Inferior parietal cortex (tissue), 1 donor: Measurements from ENCODE around the gene FHIT.

Experiments
- DNase-seq: peaks from one replicate; pipeline ENCODE4 v3.0.0-alpha.2; 2016; ENCODE audit errors: extremely low spot score

FHIT gene

GRCh38 chr3:60048447-60048848, 1202.8 kb downstream of the FHIT start:
- no peak for DNase-seq

- DNase-seq = no peak
Observed at GRCh38 chr3:60047426-60048200, 1203.6 kb downstream of the FHIT start.

DNA sequence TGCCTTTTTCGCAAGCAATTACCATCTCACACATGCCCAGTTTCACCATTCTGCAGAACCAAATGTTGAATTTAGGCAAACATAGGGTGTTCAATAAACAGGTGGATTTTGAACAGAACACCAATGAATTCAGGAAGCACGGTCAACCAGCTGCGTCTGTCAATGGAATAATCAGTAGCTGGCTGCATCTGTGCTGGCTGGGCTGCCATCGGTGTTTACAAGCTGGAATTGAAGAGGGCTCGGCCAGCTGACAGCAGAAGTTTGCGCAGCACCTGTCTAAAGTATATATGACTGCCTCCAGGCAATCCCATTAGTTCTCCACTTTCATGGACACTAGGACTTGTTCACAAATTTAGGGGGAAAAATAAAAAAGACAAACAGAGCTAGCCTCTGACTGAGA, 1205.0 kb downstream of the FHIT start:
- no peak for DNase-seq

- DNase-seq = no peak
Observed at GRCh38 chr3:60045686-60046085, 1205.6 kb downstream of the FHIT start.

- DNase-seq = no peak
Observed at GRCh38 chr3:60036803-60037202, 1214.4 kb downstream of the FHIT start.

DNA sequence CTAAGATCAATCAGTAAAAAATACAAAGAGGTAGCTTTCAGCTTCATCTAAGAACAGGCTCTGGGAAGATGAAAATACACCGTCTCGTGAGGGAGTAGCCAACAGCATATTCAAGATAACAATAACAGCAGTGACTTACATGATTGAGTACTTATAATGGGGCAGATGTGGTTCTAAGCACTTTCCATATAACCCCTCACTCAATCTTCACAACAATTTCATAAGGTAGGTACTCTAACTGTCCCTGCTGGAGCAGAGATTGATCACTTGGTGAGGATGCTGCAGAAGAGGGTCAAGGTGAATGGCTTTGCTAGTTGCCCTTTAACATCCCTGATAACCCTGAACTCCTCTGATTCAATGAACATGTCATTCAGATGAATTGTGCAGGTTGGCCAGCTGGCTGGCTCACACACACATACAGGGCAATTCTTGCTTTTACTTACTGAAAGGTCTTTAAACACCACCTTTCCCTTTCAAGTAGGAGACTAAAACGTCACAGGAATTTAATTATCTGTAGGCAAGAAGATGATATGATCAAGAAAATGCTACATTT, 1217.3 kb downstream of the FHIT start:
- no peak for DNase-seq

DNA sequence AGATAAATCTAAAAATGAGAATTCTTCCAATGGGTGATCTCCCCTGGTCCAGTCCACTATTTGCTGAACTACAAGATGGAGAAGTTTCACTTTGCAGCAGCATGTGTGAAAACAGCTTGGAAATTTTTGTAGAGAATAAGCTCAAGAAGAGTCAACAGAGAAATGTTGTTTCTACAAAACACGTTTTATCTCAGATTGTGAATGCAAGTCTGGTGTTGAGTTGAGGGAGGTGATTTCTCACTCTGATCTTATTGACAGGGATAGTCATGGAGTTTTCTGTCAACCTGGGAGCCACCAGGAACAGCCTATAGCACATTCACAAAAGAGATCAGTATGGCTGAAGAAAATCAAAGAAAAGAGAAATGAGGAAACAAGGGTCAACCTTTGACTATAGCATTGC, 1220.3 kb downstream of the FHIT start:
- no peak for DNase-seq

DNA sequence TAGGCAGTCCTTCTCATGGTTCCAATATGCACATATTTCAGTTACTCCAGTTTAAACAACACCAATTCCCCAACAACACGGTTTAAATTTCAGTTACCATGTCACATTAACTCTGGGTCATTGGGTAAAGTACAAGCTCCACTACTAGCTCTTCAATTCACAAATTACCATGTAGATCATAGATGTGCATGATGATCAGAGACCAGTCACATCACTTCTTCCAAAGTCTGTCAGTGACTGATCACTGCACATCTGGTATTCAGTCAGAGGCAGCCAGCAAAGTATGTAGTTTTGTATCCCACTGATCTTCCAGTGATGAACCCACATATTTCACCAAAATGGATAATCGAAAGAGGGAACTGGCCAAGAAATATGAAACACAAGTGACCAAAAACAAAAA, 1223.0 kb downstream of the FHIT start:
- DNase-seq = no peak

GRCh38 chr3:60027335-60027734, 1223.9 kb downstream of the FHIT start:
- DNase-seq = no peak

GRCh38 chr3:60025096-60026050, 1225.9 kb downstream of the FHIT start:
- DNase-seq = no peak

DNA sequence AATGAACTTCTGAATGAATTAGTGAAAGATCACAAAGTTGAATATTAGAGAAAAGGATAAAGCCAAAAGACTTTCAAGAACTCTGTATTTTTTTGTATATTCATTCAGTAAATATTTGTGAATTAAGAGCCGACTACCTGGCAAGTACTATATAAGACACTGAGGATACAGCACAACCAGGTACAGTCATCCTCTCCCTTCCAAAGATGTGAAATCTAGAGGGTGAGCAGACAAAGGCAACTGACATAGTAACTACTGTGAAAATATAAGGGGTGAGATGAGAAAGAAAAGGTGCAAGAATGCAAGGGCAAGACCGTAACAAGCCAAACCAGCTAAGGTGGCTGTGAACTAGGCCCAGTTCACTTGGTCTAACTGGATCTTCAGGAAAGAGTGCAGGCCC, 1226.9 kb downstream of the FHIT start:
- no peak for DNase-seq

DNA sequence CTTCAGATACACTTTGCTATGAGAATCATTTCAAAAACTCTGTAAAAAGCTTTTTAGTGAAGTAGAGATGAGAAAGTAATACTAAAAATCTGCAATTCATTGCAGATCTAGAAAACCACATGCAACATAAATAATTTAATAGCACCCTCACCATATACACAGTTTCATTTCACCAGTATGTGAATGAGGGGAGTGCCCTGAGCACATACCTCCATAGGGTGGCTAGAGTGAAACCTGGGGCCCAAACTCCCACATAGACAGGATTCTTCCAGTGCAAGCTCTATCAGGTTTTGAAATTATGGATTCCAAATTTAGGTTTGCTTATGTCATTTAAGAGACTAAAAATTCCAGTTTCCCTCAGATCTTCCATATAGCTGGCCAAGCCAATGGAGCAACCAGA, 1228.1 kb downstream of the FHIT start:
- no peak for DNase-seq

DNA sequence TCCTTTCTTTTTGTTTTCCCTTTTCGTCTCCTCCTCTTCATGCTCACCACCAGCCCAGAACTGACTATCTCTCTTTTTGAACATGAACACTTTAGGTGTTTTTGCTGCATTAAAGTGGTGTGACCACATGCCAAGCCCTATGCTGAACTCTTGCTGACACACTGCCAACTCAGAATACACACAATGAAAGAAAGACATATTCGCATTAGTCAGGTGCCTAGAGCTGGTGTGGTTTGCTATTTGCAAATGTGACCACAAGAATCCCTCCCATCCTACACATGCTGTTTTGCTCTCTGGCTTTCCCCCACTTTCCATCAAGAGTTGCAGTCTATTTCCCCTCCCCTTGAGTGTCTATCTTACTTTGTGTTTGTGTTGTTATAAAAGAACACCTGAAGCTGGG, 1233.6 kb downstream of the FHIT start:
- no peak for DNase-seq

DNA sequence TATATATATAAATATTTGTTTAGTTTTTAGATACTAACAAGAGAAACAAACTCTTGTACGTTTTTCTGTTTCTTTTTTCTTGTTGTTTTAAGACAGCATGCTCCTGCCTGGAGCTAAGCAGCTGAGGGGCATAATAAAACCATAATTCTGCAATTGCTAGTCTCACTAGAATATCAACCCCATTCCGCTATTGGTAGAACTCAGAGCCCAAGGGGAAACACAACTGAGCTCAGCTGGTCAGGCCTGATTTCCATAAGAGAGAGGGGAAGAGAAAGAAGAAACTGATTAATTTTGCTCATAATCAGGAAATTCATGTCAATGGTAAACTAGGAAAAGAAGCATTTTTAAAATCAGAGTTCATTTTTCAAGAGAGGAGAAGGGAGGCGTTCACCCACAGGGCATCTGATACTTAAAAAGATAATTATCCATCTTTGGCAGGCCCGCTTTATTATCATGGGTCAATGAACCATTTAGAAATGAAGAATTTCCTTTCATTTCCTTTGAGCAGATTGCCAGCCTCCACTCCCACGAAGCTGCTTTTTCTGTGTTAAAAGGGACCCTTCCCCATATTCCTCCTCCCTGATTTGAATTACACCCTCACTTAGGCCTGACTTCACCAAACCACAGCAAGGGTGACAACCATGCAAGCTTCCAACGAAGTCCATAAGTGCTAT, 1236.1 kb downstream of the FHIT start:
- no peak for DNase-seq

DNA sequence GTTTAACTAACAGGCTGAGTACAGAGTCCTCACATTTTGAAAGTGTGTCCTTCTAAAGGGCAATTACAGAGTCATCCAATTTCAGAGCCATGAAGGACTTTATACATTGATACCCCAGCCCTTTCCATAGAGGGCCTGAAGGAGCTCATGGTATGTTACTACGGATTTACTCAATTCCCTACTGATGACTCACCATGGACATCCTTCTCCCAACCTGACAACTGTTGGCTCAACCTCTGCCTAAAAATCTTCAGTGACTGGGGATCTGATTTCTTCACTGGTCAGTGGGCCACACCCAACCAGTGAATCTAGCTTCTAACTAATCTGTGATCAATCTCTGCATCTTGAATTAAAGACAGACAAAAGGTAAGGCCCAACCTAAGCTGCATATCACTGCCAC, 1238.0 kb downstream of the FHIT start:
- DNase-seq = no peak

DNA sequence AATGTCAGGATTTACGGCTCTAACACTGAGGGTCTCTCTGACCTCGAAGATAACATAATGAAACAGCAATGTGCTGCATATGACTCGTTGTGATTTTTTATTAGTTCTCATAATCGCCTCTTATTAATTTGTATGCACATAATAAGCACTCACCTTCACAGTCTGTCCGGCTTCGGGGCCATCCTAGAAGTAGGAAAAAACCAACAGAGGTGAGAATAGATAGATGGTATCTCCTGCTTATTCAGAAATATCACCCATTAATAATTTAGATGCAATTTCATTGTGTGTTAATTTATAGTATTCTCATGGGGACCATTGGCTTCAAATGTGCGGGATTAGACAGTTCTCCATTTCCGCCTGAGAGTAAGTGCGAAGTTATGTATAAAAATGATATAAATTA, 1240.0 kb downstream of the FHIT start:
- DNase-seq = no peak

DNA sequence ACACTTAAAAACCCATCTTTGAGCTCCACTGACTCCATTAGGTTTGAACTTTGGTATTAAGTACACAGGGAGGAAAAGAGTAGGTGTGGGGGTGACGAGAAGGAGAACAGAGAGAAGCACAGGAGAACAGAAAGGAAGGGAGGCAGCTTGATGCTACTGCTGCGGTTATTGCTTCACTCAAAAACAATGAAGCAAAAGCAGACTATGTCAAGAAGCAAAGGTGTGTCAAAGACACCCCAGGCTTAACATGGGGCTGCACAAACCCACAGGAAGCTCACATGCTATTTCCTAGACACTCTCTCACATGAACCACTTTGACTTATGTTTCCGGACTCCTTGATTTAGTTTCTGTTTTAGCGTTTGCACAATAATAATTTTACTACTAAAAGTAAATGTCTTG, 1240.5 kb downstream of the FHIT start:
- no peak for DNase-seq

GRCh38 chr3:60009931-60010478, 1241.2 kb downstream of the FHIT start:
- no peak for DNase-seq

GRCh38 chr3:60001369-60001768, 1249.9 kb downstream of the FHIT start:
- no peak for DNase-seq

DNA sequence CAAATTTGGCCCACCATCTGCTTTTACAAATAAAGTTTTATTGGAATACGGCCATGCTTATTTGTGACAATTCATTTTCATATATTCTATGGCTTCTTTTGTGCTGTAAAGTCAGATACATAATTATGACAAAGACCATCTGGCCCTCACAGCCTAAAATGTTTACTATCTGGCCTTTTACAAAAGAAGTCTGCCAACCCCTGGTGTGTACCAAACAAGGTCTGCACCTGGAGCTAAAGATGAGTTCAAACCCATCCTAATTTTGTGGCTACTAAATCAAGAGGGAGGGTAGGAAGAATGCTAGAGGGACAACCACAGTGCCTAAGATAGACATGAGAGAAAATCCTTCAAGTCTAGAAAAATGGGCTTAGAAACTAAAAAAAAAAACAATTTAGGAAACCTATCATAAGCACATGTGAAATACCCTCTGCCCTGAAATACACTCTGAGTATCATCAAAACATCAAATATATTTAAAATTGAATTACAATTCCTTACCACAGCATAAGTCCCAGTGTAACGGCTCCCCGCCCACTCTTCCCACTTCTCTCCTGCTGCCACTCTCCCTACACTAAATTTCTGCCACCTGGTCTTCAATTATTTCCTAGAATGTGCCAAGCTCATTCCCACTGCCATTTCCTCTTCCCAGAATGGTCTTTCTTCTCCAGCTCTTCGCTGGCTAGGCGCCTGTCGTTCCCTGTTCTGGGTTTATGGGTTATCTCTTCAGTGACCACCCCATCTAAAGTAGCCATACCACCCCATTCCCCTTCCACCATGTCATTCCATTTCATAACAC, 1250.7 kb downstream of the FHIT start:
- DNase-seq = no peak

DNA sequence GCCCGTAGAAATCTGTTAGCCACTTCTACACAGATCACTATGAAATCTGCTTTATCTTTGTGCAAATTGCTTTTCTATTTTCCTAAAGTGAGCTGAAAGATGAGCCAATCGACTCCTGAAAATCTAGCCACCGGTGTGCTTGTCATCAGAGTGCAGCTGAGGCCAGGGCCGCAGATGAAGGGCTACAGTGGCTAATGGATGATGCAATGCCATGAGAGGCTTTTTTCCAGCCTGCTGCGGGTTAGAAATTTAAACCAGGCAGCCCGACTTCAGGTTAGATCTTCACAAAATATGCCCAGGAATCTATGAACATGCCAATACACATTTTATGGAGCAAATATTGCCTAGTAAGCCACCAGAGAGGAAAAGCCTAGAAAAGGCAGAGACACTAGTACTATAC, 1253.2 kb downstream of the FHIT start:
- no peak for DNase-seq
